Islet of Langerhans (tissue), 1 donor: ENCODE data around the gene CREBL2.
"Not testable (repeated sequence)": the region's sequence is repeated elsewhere in the genome, so short reads cannot be mapped to it uniquely, and the experiment has no call there.

Experiments used
- FAIRE-seq: peaks from one replicate; lab custom pipeline; 2011; peaks lifted over from hg19 to GRCh38; lab: Jason Lieb, UNC

CREBL2 gene

DNA sequence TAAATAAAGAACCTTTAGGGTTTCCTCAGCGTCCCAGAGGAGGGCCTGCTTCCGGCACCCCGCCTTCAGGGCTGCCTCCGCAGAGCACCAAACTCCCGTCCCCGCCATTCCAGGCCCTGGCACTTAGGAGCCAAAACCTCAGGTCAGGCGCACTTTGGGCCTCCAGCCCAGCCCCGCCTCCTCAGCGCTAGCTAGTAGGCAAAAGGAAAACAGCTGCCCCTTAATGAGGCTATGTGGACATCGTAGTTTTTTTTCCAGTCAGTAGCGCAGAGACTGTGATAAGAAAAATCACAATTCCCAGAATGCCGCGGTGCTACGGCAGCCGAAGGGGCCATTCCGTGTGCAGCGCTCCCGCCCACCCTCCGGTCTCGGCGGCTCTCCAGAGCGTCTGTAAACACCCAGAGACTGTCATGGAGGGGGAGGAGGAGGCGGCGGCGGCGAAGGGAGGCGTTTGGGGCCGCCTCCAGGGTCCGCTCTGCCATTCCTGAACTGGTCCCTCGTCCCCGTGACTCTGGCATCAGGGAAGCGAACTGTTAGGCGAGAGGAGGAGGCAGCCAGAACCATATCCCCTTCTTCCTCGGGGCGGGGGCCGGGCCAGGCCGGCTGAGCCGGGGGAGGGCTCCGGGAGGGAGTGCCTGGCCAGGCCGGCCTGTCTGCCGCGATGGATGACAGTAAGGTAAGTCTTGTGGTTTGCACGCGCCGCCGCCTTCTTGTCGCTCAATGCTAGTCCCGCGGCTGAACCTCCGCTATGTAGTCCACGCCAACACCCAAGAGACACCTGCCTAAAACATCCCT is at the start of gene CREBL2:
Gene CREBL2, plus strand, starts transcription at position 365 of the 795 bp plus-strand sequence. Its CDS starts 297 bp downstream, at position 662.
- peak; percentile 74 for FAIRE-seq

- FAIRE-seq, result no peak
Observed at GRCh38 chr12:12562016-12562483, 49.6 kb upstream of the CREBL2 start.

- FAIRE-seq, result peak; percentile 84
Observed at GRCh38 chr12:12562585-12563261, 49.0 kb upstream of the CREBL2 start, which contains the start of gene DUSP16. TSS of gene DUSP16 (minus strand) at chr12:12562863. CDS start at chr12:12521098, 41,765 bp downstream.

GRCh38 chr12:12563290-12563928 is 48.3 kb upstream of the CREBL2 start:
- FAIRE-seq, result peak; percentile 68

- FAIRE-seq, result no peak
Observed at GRCh38 chr12:12564911-12565310, 46.8 kb upstream of the CREBL2 start.

GRCh38 chr12:12565971-12566370 is 45.7 kb upstream of the CREBL2 start:
- not testable (repeated sequence) for FAIRE-seq

DNA sequence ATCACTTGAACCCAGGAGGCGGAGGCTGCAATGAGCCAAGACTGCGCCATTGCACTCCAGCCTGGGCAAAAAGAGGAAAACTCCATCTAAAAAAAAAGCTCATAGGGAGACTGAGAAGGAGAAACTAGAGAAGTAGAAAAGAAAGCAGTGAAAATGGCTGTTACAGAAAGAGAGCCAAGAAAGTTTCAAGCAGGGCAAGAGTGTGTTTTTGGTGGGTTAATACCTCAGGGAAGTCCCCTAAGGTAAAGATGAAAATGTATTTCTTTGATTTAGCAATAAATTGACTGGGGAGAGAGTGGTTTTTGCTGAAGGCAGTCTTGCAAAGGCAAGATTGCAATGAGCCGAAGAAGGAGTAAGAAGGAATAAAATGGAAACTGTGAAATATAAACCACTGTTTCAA is 39.0 kb upstream of the CREBL2 start:
- no peak for FAIRE-seq

GRCh38 chr12:12577786-12578185 is 33.9 kb upstream of the CREBL2 start:
- no peak for FAIRE-seq

- not testable (repeated sequence) for FAIRE-seq
Observed at GRCh38 chr12:12580716-12581115, 31.0 kb upstream of the CREBL2 start.

- FAIRE-seq, result no peak
Observed at GRCh38 chr12:12582193-12582881, 29.3 kb upstream of the CREBL2 start.

DNA sequence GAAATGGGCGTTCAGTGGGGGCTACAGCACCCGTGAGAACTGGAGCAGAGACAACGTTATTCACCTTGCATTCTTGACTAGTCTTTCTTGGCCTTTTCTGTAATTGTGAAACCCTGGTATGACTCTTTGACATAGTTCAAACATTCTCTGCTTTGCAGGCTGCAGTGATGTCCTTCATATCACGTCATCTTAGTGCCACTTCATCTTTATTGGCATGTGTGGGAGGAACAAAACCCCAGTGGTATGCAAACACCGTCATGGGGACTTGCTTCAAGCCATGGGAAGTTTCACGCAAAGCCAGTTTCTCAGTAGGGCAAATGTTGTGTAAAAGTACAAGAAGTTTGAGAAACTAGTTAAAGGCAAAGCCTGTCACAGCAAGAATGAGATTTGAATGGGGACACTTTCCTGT is 28.8 kb upstream of the CREBL2 start:
- FAIRE-seq, result no peak

GRCh38 chr12:12583510-12584178 is 28.0 kb upstream of the CREBL2 start:
- FAIRE-seq, result no peak

- no peak for FAIRE-seq
Observed at GRCh38 chr12:12585115-12585863, 26.4 kb upstream of the CREBL2 start.

DNA sequence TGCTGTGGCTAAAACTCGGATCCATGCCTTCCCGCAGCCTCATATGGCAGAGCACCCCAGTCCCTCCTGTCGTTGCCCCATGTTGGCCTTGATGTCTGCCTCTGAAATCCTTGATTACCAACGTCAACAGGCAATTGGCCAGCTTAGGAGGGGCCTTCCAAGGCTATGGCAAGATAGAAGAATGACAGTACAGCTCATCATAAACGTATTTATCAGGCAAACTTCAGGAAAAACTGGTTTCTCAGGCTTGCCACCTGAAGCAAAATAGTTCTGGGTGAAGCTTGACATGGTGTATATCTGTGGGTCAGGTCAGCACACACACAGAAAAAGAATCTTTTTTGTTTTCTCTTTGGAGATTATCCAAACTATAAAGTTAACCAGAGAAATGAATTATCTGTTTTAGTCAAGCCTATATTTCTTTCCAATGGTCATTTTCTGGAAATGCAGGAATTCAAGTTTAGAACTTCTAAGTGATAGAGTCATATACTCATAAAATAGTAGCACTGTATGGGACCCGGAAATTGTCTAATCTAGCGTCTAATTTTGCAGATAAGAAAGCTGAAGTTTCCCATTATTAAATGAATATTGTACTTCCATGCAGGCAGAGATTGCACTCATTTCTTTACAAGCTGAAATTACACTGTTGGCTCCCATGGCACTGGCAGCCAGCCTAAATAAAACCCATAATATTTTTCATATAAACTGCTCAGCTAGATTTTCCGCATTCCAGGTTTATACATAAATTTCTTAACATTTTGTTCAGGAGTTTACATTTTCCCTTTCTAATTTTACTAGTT is 24.6 kb upstream of the CREBL2 start:
- FAIRE-seq, result no peak

- no peak for FAIRE-seq
Observed at GRCh38 chr12:12587878-12588277, 23.8 kb upstream of the CREBL2 start.

DNA sequence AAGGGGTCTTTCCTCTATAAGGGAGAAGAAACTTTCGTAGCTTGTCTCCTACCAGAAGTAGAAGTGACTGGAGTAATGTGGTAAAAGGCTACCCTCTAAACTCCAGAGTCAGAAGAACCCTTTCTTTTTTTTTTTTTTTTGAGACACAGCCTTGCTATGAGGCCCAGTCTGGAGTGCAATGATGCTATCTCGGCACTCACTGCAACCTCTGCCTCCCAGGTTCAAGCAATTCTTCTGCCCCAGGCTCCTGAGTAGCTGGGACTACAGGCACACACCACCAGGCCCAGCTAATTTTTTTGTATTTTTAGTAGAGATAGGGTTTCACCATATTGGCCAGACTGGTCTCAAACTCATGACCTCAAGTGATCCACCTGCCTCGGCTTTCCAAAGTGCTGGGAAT is 23.2 kb upstream of the CREBL2 start:
- FAIRE-seq, result not testable (repeated sequence)

DNA sequence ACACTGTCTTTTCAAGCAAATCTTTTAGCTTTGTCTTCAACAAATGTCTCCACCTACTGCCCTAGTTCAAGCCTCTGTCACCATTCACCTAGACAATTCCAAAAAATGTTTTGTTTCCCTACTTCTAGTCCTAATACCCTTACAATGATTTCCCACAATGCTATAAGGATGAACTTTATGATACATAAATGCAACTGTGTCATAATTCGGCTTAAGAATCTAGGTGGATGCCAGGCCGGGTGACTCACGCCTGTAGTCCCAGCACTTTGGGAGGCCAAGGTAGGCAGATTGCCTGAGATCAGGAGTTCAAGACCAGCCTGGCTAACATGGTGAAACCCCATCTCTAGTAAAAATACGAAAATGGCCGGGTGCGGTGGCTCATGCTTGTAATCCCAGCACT is 20.7 kb upstream of the CREBL2 start:
- FAIRE-seq, result no peak

DNA sequence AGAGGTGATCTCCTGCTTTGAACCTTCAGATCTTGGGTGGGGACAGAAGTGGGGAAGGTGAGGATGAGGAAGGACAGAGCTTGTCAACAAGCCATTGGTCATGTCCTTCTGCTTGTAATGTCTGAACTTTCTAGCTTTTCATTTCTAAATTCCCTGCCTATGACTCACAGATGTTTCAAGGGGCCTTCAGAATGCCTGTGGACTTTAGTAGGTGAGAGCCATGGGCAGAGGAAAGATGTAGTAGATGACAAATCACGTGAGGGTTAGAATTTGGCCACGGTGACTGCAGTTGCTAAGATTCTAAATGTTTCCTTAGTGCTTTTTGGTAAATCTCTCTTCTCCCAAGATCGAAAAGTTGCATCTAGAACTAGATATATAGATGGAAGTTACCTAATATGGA is 18.7 kb upstream of the CREBL2 start:
- no peak for FAIRE-seq

DNA sequence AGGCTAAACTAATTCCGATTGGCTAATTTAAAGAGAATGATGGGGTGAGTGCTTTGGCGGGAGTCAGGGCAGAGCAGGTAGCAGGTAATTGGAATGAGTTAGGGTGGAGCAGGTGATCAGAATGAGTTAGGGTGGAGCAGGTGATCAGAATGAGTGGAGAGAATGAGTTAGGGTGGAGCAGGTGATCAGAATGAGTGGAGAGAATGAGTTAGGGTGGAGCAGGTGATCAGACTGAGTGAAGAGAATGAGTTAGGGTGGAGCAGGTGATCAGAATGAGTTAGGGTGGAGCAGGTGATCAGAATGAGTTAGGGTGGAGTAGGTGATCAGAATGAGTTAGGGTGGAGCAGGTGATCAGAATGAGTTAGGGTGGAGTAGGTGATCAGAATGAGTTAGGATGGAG is 15.7 kb upstream of the CREBL2 start:
- FAIRE-seq, result not testable (repeated sequence)

GRCh38 chr12:12596598-12596997 is 15.1 kb upstream of the CREBL2 start:
- FAIRE-seq, result not testable (repeated sequence)
